Left renal cortex interstitium (tissue), 4 donors: ENCODE measurements around the gene BTLA. TPM values are rescaled to one million over a fixed set of nuclear protein-coding genes. Genes with fewer than 3 reads are reported as not detected.
"Not testable (repeated sequence)": the region's sequence is repeated elsewhere in the genome, so short reads cannot be mapped to it uniquely, and the experiment has no call there.

Experiments used
- DNase-seq, 4 donors: peaks; one replicate each; pipeline ENCODE4 v3.0.0-alpha.2; 2013; ENCODE audit warnings: low read depth in 4 of 4, low spot score in 2 of 4, missing footprints in 1 of 4
- polyA plus RNA-seq, 4 donors: library from polyadenylated mRNA; unstranded; fragments of 120-200 nt; gene quantifications; one replicate each; pipeline ENCODE4 v1.2.1, GENCODE V29; 2013; ENCODE audit not compliant: insufficient read length in 4 of 4

Gene BTLA, protein sequence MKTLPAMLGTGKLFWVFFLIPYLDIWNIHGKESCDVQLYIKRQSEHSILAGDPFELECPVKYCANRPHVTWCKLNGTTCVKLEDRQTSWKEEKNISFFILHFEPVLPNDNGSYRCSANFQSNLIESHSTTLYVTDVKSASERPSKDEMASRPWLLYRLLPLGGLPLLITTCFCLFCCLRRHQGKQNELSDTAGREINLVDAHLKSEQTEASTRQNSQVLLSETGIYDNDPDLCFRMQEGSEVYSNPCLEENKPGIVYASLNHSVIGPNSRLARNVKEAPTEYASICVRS
- under 1 TPM; 0.32 to 0.84 (median 0.57) TPM for polyA plus RNA-seq

DNA sequence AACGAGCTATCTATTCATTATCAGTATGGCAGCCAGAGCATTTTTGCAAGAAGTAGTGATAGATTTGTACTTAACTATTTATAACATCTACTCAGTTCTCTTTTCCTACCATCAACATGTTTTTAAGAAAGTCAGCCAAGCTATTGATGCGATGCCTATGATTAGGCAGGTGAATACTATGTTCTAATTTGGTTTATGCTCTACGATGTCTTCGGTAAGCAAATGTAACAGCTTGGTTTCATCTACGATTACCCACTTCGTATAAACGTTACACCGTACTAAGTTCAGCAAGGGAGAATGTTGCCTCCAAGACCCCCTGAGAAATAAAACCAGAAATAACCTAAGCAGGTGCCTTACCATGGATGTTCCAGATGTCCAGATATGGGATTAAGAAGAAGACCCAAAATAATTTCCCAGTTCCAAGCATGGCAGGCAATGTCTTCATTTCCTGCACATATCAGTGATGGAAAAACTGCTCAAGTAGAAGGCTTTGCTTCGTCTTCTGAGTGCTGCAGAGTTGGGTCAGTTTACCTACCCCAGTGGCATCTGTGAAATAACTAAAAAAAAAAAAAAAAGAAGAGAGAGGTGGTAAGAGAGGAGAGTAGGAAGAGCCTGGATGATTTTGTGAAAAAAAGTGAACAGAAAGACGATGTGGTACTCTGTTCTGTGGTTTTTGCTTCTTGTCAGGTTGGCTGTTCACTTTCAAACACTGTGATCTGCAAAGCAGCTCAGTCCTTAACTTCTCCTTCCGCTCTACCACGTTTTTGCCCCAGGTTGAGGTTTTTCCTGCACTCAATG lies at the start of gene BTLA:
TSS of gene BTLA (minus strand) at position 559 of the 798 bp plus-strand sequence. CDS start at position 445, 114 bp downstream.
- no peak for DNase-seq

DNA sequence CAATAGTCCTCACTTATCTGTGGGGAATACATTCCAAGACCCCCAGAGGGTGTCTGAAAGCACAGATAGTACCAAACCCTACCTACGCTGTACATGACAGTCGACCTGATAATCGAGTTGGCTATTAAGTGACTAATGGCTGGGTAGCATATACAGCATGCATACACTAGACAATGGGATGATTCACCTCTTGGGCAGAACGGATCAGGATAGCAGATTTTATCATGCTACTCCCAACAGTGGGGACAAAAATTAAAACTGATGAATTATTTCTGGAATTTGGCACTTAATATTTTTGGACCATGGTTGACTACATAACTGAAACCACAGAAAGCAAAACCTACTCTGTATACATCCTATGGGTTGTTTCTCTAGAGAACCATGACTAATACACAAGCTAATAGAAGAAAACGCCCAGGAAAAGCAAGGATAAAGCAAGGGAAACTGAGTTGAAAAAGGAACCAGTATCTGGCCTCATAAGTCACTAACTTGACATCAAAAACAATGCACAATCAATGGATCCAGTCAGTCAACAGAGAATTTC lies 47.0 kb upstream of the BTLA start:
- no peak for DNase-seq

DNA sequence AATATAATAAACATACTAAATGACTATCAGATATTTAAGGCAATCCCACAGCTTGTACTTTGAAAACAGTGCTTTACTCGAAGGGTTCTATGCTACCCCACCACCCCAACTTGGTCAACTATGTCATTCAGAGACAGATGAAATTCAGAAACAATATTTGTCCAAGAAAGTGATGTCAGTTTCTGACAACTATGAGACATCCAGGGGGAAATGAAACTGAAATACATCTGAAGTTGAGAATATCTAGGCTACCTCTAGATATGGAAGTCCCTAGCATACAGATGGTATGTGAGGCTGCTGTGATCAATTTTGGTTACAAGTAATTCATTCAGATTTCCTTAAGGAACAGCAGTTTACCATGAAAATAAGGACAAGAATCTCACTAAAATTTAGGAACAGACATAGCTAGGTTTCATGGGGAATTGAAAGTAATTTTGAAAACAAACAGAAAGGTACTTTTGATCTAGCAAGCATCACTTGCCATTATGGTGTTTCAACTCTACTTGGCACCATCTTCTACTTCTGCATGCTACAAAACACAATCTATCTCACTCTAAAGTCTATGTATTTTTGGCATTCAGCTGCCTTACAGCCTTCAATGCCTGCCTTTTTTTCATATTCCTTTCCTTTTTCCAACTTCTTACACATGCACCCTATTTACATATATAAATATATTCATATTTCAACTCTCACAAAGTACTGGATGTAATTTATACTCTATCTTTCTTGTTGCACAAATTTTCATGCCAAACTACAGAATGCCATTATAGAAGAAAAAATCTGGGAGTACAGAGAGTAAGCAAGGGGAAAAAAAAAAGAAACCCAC lies 40.8 kb upstream of the BTLA start:
- DNase-seq, result no peak

DNA sequence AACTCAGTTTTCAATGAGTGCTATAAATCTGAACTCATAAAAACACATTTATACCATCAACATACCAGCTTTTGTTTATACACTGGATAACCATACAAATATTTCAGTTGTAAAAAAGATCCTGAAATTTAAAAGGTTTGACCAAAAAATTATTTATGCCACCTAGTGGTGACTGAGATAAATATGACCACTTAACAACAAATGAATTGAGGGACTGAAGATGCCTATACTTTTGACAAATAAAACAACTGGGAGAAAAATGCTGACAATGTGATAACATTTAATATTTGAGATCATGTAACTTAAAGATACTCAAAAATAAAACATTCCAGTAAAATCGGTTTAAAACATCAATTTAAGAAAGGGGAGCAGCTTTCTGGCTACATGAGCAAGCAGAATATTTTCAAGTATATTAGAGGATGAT lies 32.1 kb upstream of the BTLA start:
- no peak for DNase-seq

DNA sequence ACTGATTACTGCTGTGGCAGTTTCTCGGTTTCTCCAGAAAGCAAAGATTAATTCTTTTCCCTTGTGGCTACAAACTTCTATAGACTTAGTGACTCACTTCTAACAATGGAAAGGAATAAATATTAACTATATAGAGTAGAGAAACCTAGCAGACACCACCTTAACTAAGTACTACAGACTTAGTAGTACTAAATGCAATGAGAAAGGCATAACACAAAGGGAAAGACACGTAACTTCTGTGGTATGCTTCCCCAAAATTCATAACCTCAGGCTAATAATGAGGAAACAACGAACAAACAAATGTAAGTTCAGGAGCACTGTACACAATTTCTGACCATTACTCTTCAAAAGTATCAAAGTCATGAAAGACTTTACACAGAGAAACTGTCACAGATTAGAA lies 31.3 kb upstream of the BTLA start:
- no peak for DNase-seq

DNA sequence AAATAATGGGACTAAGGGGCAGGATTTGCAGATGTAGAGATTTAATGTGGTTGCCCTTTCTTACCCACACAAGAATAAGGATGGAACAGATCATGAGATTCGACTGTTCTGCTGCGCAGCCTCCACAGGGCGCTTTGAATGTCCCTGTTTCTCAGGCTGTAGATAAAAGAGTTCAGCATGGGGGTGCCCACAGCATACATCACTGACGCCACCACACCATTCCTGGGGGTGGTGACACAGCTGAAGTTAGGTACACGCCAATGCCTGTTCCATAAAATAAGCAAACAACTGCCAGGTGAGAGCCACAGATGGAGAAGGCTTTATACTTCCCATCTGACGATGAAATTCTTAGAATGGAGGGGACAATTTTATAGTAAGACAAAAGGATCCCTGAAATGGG lies 24.9 kb upstream of the BTLA start:
- not testable (repeated sequence) for DNase-seq

DNA sequence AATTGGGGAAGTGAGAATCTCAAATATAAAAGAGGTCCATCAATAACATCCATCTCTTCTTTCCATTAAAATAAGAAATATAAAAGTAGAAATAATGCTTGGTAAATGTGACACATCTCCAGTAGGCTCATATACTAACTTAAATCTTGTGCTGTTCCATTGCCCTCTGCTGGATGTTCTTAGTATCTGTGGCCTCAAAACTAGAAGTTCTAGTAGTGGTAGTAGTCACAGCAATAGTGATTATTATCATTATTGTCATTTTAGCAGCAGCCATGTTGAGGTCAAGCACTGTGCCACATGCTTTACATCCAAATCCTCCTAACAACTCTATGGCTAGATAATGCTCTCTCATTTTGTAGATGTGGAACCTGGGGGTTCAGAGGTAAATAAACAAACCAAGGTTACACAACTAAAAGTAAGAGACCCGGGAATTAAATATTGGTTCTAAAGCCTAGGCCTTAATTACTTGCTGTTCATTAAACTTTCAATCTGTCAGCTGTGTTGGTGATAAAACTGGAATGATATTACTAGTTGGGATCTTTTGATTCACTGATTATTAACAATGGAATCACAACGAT lies 20.2 kb upstream of the BTLA start:
- peak; percentile 13 to 55 (median 22) for DNase-seq

DNA sequence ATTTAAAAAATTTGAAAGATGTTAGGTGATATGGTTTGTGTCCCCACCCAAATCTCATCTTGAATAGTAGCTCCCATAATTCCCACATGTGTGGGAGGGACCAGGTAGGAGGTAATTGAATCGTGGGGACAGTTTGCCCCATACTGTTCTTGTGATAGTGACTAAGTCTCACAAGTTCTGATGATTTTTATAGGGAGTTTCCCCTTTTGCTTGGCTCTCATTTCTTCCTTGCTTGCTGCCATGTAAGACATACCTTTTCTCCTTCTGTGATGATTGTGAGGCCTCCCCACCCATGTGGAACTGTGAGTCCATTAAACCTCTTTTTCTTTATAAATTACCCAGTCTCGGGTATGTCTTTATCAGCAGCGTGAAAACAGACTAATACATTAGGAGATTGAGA lies 19.7 kb upstream of the BTLA start:
- not testable (repeated sequence) for DNase-seq

DNA sequence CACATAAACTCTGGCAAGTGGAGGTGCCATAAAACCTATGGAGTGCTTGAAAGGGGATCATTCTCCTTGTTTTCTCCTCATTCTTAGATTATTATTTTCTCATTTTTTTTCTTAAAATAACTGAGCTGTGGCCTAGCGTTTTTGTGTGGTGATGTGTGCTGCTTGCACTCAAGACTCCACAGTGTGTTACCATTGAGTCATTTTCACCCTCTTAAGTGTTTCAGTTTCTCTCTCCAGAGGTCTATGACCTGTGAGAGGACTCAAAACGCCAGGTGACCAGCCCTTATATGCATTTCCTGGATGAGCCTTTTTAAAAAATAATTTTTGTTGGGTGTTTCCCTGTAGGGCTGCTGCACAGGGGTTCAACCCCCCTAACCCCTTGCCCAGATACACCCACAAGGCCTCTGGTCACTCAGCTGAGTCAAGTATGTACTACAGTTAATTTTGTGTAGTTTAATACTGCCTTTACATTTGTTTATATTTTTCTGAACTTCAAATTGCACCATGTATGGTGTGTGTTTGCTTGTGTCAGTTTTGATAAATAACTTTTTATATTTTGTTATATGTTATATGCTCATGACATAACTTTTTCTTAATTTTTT lies 15.4 kb upstream of the BTLA start:
- no peak for DNase-seq

DNA sequence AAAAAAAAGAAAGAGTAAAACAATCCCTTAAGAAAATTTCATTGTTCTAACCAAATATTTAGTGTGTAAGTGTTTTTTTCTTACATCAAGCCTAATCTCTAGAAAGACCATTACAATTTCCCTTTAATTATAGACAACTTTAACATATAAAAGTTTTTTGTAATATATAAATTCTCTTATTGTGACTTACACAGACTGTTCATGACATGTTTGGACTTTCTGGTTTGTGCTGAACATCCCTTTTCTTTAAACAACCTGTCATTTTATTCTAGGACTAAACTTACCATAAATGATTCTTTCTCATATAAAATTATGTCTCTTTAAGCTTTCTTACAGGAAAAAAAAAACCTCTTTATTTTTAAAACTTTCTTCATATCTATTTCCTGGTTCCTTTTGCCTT lies 13.0 kb upstream of the BTLA start:
- DNase-seq, result no peak

DNA sequence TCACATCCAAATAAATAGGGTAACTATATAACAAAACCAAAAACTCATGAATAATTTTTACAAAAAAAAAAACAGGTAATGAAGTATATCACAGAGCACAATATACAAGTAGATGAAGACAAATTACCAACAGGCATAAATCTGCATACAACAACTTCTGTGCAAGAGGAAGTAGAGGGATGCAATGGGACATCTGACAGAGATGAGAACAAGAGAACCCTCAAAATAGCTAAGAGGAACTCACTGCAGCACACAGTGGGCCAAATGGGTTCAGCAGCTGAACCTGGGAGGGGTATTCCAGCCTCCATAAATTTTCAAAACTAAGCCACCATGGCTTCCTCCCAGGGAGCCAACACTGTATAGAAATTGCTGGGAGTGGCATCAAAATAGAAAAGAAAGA lies 9.6 kb upstream of the BTLA start:
- DNase-seq, result no peak

DNA sequence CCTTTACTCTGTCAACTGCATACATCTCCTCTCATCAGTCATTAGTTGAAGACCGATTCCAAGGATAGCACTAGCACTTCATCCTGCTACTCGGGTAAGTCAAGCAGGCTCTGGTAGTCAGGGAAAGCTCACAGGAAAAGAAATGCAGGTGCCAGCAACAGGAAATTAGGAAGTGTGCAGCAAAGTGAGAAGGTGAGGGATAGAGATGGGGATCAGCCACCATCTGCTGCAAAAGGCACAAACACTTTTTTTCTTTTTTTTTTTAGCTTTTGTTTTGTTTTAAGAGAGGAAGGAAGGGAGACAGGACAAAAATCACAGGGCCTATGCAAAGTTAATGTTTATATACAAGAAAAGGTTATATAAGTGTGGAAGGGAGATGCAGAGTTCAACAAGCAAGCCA lies 9.0 kb upstream of the BTLA start:
- DNase-seq, result no peak

DNA sequence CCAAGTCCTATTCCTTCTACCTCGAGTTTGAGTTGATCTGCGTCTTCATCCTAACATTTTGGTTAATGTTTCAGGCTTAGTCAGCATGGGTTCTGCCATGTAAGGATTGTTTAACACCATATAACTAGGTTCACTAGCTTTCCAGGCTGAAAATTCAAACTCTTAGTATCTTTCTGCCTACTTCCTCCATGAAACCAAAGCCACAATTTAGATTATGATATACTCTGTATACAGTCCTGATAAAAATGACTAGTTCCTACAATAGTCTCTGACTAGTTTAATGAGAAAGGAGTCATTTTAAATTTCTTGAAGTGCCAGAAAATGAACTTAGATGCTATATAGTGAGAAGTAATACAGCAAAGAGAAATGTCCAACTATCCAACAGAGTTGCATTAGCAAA lies 6.6 kb upstream of the BTLA start:
- DNase-seq, result no peak

DNA sequence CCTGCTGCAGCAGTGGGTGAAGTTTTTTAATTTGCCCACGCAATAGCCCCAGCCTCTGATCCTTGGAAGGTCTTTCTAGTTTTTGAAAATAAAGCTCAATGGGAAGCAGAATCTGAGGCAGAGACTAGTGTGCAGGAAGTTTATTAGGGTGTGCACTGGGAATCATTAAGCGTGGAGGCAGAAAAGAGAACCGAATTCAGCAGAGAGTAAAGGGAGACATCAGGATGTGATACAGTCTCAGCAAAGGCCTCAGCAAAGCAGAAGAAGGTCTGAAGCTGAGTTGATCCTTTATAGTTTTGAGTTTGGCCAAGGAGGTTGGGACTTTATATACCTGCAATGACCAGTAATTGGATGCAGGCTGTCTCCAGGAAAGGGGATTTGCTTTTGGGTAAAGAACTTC lies 4.9 kb upstream of the BTLA start:
- no peak for DNase-seq

DNA sequence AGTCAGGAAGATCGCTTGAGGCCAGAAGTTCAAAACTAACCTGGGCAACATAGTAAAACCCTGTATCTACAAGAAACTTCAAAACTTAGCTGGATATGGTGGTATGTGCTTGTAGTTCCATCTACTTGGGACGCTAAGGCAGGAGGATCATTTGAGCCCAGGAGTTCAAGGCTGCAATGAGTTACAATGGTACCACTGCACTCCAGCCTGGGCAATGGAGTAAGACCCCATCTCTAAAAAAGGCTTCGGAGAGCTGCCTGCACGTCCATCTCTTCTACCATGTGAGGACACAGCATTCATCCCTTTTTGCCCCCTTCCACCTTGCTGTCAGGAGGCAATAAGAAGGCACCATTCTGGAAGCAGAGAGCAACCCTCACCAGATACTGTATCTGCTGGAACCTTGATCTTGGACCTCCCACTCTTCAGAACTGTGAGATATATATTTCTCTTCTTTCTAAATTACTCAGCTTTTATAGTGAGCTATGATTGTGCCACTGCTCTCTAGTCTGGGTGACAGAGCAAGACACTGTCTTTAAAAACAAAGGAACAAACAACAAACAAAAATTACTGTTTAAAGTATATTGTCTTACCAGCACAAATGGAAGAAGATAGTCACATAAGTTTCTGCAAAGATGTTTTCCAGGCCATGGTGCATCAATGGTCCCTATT lies 4.2 kb upstream of the BTLA start:
- DNase-seq, result no peak

DNA sequence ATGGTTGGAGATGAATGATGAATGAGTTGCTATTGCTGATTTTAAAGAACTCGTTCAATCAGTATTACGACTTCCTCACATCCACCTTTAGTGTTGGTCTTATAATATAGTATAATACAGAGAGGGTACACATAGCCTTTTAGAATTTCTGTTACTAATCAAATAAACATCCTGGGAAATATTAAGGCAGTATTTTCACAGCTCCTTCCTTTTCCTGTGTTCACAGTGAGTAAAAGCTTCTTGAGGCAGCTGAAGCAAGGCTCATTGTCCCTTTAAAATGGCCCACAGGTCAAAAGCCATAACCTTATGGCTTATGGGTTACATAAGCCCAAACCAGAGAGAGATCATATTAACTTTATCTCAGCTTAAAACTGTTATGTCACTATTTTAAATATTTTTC lies 1.3 kb upstream of the BTLA start:
- no peak for DNase-seq

DNA sequence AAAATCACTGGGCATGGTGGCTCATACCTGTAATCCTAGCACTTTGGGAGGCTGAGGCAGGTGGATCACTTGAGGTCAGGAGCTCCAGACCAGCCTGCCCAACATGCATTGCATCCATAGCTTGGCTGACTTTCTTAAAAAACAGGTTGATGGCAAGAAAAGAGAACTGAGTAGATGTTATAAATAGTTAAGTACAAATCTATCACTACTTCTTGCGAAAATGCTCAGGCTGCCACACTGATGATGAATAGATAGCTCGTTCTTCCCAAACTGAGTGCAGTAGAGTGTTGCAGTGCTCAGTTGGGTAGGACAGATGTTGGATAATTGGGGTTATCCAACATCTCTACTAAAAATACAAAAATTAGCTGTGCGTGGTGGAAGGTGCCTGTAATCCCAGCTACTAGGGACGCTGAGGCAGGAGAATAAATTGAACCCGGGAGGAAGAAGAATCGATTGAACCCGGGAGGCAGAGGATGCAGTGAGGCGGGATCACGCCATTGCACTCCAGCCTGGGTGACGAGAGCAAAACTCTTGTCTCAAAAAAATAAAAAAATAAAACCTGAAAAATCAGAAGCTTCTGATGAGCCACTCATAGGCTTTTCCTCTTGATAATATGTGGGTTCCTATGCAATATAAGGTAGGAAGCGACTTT lies 1.2 kb downstream of the BTLA start:
- DNase-seq, result no peak

DNA sequence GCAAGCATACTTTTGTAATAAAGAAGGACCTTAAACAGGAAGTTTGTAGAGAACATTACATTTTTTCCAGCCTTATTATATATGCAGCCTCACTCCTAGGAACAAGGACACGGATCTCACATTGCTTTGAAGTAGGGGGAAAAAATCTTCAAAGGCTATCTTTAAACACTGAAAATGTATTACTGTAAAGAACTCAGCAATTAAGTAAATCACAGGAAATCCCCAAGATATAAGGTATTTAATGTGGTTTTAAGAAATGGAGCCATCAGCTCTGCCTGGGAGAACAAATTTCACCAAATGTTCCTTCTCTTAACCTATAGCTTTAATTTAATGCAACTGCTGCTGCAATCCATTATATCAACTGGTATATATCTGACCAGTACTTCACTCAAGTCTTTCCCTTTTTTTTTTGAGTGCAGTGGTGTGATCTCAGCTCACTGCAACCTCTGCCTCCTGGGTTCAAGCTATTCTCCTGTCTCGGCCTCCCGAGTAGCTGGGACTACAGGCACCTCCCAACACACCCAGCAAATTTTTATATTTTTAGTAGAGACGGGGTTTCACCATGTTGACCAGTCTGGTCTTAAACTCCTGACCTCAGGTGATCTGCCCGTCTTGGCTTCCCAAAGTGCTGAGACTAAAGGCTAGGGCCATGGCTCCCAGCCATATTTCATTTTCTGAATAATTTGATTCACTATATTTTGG lies 2.8 kb downstream of the BTLA start:
- DNase-seq, result no peak

DNA sequence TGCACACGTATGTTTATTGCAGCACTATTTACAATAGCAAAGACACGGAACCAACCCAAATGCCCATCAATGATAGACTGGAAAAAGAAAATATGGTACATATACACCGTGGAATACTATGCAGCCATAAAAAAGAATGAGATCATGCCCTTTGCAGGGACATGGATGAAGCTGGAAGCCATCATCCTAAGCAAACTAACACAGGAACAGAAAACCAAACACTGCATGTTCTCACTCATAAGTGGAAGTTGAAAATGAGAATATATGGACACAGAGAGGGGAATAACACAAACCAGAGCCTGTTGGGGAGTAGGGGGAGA lies 4.9 kb downstream of the BTLA start:
- not testable (repeated sequence) for DNase-seq
